Natural killer cell (primary cell): Measurements from ENCODE around the gene OR6K6. TPM values are rescaled to one million over a fixed set of nuclear protein-coding genes. Genes with fewer than 3 reads are reported as not detected.
A peak's percentile ranks its signal among the peaks of the same experiment; 100 is the strongest.

Experiments
- ATAC-seq, 3 donors: fragments of 150-1000 bp in 2 of 3; fragments of 200-7000 bp in 1 of 3; cut with Tn5 transposase; 1 replicate in 1 of 3; 2 replicates in 2 of 3; pipeline ENCODE4 v1.10.0; 2021; ENCODE audit warnings: mild to moderate bottlenecking in 2 of 3, moderate library complexity in 2 of 3
- DNase-seq, 2 donors: peaks; one replicate each; pipeline versions ENCODE4 v3.0.0 to v3.0.0-alpha.2; 2013 to 2021; ENCODE audit warnings: mixed read lengths in 1 of 2
- H3K27ac ChIP-seq: one replicate; pipeline ENCODE4 v1.5.1; 2013; ENCODE audit warnings: mild to moderate bottlenecking, low read length
- H3K27me3 ChIP-seq: one replicate; pipeline ENCODE4 v1.6.1; 2013; ENCODE audit warnings: low read length; ENCODE audit not compliant: control insufficient read depth, insufficient read depth
- H3K36me3 ChIP-seq: one replicate; pipeline ENCODE4 v1.6.1; 2013; ENCODE audit warnings: low read length; ENCODE audit not compliant: control insufficient read depth, insufficient read depth
- H3K4me1 ChIP-seq: one replicate; pipeline ENCODE4 v1.6.1; 2013; ENCODE audit warnings: low read length; ENCODE audit not compliant: control insufficient read depth, insufficient read depth
- H3K4me3 ChIP-seq: one replicate; pipeline ENCODE4 v1.5.1; 2013; ENCODE audit warnings: low read length
- H3K9me3 ChIP-seq: one replicate; pipeline ENCODE4 v1.6.1; 2013; ENCODE audit warnings: low read length; ENCODE audit not compliant: control insufficient read depth, insufficient read depth
- H3K27ac Mint-ChIP-seq, 2 donors: one replicate each; pipeline ENCODE4 v1.8.0; 2022; ENCODE audit warnings: mild to moderate bottlenecking in 2 of 2, mixed read lengths in 2 of 2, moderate library complexity in 1 of 2
- H3K27me3 Mint-ChIP-seq, 2 donors: one replicate each; pipeline ENCODE4 v1.8.0; 2022; ENCODE audit warnings: low read depth in 2 of 2, mixed read lengths in 2 of 2
- H3K36me3 Mint-ChIP-seq: one replicate; pipeline ENCODE4 v1.8.0; 2022; ENCODE audit warnings: mixed read lengths
- H3K4me1 Mint-ChIP-seq, 2 donors: one replicate each; pipeline ENCODE4 v1.8.0; 2022; ENCODE audit warnings: mixed read lengths in 2 of 2
- H3K4me3 Mint-ChIP-seq: one replicate; pipeline ENCODE4 v1.8.0; 2022; ENCODE audit warnings: mild to moderate bottlenecking, moderate library complexity, mixed read lengths
- H3K9me3 Mint-ChIP-seq, 2 donors: one replicate each; pipeline ENCODE4 v1.8.0; 2022; ENCODE audit warnings: mixed read lengths in 2 of 2
- WGBS: methylation state at CpG from one replicate; pipeline ENCODE4 v1.1.7; 2013; ENCODE audit warnings: missing lambda C conversion rate; ENCODE audit not compliant: insufficient coverage; 5-methylcytosine and 5-hydroxymethylcytosine counted together
- intact Hi-C: fragments of 100-400 bp; cut with micrococcal nuclease; formaldehyde crosslinking; loops from one replicate; pipeline ENCODE4 v1.14.2; 2022
- total RNA-seq, 4 donors: library from RNA; stranded (reverse); fragments of 120-200 nt in 1 of 4; gene quantifications; one replicate each; pipeline versions ENCODE4 v1.2.3 to v1.2.4, GENCODE V29; 2013 to 2022
- TF ChIP-seq, protein P1 (sequence below): fragments of 200-600 bp; IDR thresholded peaks from one replicate; pipeline ENCODE4 v1.8.0; 2022; ENCODE audit warnings: antibody characterized with exemption

The OR6K6 gene
- total RNA-seq, 3 donors from 2014 or later (not counting 1 experiment from before 2014, with no cell fraction given), result not detected

DNA sequence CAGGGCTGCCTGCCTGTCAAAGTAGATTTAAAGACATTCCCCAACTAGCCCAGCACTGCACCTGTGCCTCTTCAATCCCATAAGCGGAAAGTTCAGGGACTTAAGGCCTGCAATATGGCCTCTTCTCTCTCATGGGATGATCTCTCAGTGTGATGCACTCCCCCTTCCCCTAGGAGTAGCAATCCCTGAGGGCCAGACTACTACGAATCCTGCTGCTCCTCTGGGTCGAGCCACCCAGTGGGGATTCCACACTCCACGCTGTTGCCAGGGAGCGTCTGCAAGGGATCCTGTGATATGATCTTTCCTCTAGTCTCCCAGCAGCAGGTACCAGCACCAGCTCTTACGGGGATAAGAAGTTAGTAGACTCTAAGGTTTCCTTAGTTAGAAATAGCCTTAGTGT, 39.7 kb downstream of the OR6K6 start:
- Mint-ChIP-seq H3K36me3 (no peaks in the 10 kb centered on the region), H3K4me3 (no peak overlapping the region), H3K9me3 (no peaks in the 10 kb centered on the region), H3K4me1 (peaks cover 13% of the 10 kb centered on the region in 2 donors), H3K27ac (no peak overlapping the region), H3K27me3 (no peaks in the 10 kb centered on the region)
- Histone ChIP-seq H3K27ac (no peak overlapping the region), H3K27me3 (no peaks in the 10 kb centered on the region), H3K4me1 (no peaks in the 10 kb centered on the region), H3K4me3 (no peak overlapping the region), H3K9me3 (no peaks in the 10 kb centered on the region), H3K36me3 (no peaks in the 10 kb centered on the region)
- no peak for DNase-seq
- 97% methylated on average over 6 of the region's 6 CpGs for WGBS
- intact Hi-C loops, result loop anchor here (10.0 kb wide), 1 partner anchor 281 kb away; the partner anchor contains the start of gene AIM2
- TF ChIP-seq, protein P1, sequence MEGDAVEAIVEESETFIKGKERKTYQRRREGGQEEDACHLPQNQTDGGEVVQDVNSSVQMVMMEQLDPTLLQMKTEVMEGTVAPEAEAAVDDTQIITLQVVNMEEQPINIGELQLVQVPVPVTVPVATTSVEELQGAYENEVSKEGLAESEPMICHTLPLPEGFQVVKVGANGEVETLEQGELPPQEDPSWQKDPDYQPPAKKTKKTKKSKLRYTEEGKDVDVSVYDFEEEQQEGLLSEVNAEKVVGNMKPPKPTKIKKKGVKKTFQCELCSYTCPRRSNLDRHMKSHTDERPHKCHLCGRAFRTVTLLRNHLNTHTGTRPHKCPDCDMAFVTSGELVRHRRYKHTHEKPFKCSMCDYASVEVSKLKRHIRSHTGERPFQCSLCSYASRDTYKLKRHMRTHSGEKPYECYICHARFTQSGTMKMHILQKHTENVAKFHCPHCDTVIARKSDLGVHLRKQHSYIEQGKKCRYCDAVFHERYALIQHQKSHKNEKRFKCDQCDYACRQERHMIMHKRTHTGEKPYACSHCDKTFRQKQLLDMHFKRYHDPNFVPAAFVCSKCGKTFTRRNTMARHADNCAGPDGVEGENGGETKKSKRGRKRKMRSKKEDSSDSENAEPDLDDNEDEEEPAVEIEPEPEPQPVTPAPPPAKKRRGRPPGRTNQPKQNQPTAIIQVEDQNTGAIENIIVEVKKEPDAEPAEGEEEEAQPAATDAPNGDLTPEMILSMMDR, result no peak
- ATAC-seq, result no peak

DNA sequence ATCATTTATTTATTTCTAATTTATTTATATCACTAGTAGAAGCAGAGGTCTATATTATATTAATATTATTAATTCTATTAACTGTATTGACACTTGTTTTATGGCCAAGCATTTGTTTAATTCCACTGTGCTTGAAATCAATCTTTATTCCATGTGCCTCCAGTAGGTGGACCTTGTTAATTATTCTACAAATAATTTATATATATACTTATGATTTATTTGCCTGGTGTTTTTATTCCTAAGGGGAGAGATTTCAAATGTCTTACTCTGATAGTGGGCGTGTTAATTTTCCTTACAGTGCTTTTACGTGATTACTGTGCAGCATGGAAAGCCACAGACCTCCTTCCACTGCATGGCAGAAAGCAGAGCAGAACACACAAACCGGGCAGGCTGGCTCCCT, 44.0 kb downstream of the OR6K6 start:
- Mint-ChIP-seq H3K4me1 (peaks cover 10% of the 10 kb centered on the region in 2 donors), H3K4me3 (no peak overlapping the region), H3K27ac (no peak overlapping the region), H3K36me3 (no peaks in the 10 kb centered on the region), H3K9me3 (no peaks in the 10 kb centered on the region), H3K27me3 (peaks cover 0 to 6% of the 10 kb centered on the region in 2 donors)
- WGBS, result 89% methylated on average over 3 of the region's 3 CpGs
- H3K27ac ChIP-seq, result no peak overlapping the region
- TF ChIP-seq, protein P1, result peak; percentile 30
- no peaks in the 10 kb centered on the region for H3K4me1 ChIP-seq
- intact Hi-C loops, result loop anchor here (10.0 kb wide), 1 partner anchor 276 kb away; the partner anchor contains the start of gene AIM2
- H3K36me3 ChIP-seq, result no peaks in the 10 kb centered on the region
- H3K27me3 ChIP-seq, result no peaks in the 10 kb centered on the region
- H3K9me3 ChIP-seq, result no peaks in the 10 kb centered on the region
- ATAC-seq (no peak), DNase-seq (peak in 1 of 2 donors; percentile 10)
- no peak overlapping the region for H3K4me3 ChIP-seq

DNA sequence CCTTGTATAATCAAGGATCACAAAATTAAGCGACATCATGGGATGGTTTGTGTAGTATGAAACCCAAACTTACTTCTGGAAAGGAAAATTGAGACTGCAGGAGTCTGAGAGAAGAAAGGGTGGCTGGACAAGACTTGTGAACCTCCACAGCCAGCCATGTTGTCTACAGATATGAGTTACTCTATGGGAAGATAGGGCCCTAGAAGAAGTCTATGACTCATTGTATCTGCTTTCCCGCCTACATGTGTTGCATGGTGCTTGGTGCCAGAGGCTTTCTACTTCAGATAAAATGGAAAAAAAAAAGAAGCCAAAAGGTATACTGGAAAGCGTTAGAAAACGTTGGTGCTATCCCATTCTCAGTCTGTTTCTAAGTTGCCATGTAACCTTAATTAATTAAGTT, 45.2 kb downstream of the OR6K6 start:
- no peaks in the 10 kb centered on the region for H3K4me1 ChIP-seq
- H3K4me1 Mint-ChIP-seq, result no peaks in the 10 kb centered on the region

More for the DNA sequence above, 45.2 kb downstream of the OR6K6 start:
- TF ChIP-seq, protein P1, result no peak
- WGBS, result 76% methylated on average over 4 of the region's 4 CpGs
- Mint-ChIP-seq H3K27me3 (peaks cover 0 to 7% of the 10 kb centered on the region in 2 donors), H3K36me3 (no peaks in the 10 kb centered on the region), H3K9me3 (no peaks in the 10 kb centered on the region), H3K27ac (no peak overlapping the region), H3K4me3 (no peak overlapping the region)
- peaks cover 3% of the 10 kb centered on the region for H3K27me3 ChIP-seq
- H3K9me3 ChIP-seq, result no peaks in the 10 kb centered on the region
- ATAC-seq (no peak), DNase-seq (no peak)
- no peaks in the 10 kb centered on the region for H3K36me3 ChIP-seq
- H3K4me3 ChIP-seq, result no peak overlapping the region
- intact Hi-C loops, result loop anchor here (10.0 kb wide), 1 partner anchor 275 kb away; the partner anchor contains the start of gene AIM2
- no peak overlapping the region for H3K27ac ChIP-seq
